ENCODE data around the gene LRRC37A.
"Not testable (repeated sequence)": the region's sequence is repeated elsewhere in the genome, so short reads cannot be mapped to it uniquely, and the experiment has no call there.

Gene LRRC37A

DNA sequence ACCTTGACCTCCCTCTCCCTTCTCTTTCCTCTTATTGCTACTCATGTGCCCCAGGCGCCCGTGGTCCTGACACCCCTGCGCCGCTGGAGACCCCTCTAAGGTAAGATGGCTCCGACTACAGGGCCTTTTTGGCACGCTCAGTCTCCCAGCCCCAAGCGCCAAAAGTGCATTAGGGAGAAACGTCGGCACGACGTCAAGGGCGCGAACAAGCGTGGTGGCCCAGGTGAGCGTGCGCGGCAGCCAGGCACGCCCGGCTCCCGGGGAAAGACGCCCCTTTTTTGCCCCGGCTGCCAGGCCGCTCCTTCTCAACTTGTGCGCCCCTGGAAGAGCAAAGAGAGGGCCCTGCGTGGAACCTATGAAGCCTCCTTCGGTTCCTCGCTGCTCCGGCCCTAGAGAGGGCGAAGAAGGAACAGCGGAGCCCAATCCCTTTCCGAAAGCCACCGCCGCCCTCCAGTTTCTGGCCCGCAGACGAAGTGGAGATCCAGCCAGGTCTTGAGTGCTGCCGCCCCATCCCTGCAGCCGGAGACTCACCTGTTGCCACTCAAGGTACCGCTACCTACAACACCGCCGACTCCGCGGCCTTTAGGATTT, 66.3 kb downstream of the LRRC37A start:
- H3K4me3 Mint-ChIP-seq; H3K9me3 Mint-ChIP-seq; H3K36me3 Mint-ChIP-seq (ENCODE audit: low read depth); H3K4me1 Mint-ChIP-seq (ENCODE audit: low read depth); H3K27ac Mint-ChIP-seq; H3K27me3 Mint-ChIP-seq (ENCODE audit: low read depth); DNase-seq (ENCODE audit: low spot score): not testable (repeated sequence)

DNA sequence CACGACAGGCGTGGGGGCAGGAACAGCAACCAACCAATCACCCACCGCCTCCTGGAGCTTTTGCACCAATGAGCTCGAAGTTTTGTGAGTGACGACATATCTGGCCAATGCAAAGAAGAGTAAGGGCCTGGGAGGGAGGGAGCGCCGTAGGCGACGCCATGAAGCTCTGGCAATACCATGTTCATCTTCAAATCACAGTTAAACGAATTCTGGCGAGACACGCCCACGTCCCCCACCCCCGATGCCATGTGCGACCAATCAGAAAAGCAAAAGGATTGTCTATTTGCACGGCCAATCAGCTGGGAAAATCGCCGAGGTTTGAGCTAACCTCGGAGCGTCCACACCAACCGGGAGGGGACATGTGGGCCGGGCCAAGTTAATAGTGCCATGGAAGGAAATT, 66.8 kb downstream of the LRRC37A start, which contains the start of gene ARL17B:
ARL17B (minus strand) TSS at position 12 of the 400 bp plus-strand sequence. CDS start 3,369 bp downstream, outside the sequence.
- DNase-seq (ENCODE audit: low spot score): peak; percentile 81
- not testable (repeated sequence) for H3K4me3 Mint-ChIP-seq; H3K27me3 Mint-ChIP-seq (ENCODE audit: low read depth); H3K36me3 Mint-ChIP-seq (ENCODE audit: low read depth); H3K27ac Mint-ChIP-seq; H3K4me1 Mint-ChIP-seq (ENCODE audit: low read depth); H3K9me3 Mint-ChIP-seq

DNA sequence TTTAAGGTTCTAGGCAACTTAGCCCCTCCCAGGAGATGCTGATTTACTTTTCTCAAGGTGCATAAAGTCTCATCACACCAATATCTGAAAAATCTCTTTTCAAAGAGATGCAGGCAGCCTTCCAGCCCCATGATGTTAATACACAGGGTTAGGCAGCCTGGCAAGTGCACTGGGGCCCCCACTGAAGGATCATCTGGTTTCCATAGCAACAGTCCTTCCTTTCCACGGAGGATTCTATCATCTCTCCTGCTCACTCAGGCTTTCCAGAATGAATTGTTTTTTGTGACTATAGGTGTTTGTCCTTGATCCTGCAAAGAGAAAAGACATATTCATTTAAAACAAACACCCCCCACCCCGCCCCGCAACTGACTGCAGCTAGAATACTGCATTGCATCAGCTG, 72.6 kb downstream of the LRRC37A start:
- H3K36me3 Mint-ChIP-seq (ENCODE audit: low read depth); H3K27me3 Mint-ChIP-seq (ENCODE audit: low read depth): not testable (repeated sequence)

DNA sequence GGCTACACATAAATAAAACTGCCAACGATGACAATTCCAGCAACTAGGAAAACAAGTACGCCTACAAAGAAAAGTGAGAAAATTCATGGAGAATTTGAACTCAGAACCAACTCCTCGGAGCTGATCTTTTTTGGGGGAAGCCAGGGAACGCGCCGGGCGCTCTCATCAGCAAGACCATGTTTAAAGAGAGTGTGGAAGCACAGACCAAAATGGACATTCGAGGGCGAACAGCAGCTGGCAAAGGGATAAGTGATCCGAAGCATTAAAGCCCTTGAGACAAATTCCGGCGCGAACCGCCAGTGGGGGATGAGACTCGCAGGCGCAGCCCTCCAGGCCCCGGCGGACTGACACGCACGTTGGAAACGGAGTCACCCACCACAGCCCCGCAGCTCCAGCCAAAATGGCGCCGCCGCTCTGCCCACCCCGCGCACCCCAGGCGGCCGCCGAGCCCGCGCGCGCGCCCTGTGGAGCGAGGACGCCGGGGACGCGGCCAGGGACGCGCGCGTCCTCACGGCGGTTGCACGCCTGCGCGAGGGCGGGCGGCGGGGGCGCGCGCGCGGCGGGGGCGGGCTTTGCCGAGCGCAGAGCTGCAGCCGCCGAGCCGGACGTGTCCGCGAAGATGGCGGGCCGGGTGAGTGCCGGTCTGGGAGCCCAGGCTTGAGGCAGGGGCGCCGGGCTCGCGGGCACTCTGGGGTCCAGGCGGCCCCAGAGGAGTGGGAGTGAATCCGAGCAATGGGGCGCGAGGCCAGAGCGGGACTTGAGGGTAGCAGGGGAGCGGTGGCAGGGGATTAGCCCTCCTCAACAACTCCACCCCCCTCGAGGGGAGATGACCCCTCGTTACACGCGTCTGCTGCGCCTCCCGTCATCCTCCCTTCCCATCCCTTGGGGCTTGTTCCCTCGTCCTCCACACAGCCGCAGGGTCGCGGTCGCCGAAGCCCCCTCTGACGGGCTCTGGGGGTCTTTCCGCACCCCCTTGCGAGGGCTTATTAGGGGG, 77.6 kb downstream of the LRRC37A start:
- DNase-seq (ENCODE audit: low spot score); H3K4me3 Mint-ChIP-seq; H3K9me3 Mint-ChIP-seq; H3K27me3 Mint-ChIP-seq (ENCODE audit: low read depth); H3K36me3 Mint-ChIP-seq (ENCODE audit: low read depth); H3K27ac Mint-ChIP-seq; H3K4me1 Mint-ChIP-seq (ENCODE audit: low read depth): not testable (repeated sequence)

More for the DNA sequence above, 72.6 kb downstream of the LRRC37A start:
- DNase-seq (ENCODE audit: low spot score); H3K4me3 Mint-ChIP-seq; H3K9me3 Mint-ChIP-seq; H3K27ac Mint-ChIP-seq; H3K4me1 Mint-ChIP-seq (ENCODE audit: low read depth): not testable (repeated sequence)

DNA sequence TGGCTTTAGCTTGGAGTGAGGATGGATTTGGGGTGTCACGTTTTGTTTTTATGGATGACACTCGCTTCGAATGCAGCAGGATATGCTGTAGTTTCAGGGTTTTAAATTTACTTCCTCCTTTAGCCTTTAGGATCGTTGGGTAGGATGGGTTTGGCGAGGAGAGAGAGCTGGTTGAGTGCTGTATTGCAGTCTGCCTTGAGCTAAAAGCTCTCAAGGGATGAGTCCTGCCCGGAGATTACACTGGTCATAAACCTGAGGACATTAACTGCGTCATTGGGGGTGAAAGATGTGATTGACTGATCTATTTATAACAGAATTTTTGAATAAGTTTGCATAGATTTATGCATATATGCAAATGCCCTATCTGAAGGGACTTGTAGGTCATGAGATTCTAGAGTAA, 78.5 kb downstream of the LRRC37A start:
- not testable (repeated sequence) for H3K4me1 Mint-ChIP-seq (ENCODE audit: low read depth); H3K9me3 Mint-ChIP-seq; H3K4me3 Mint-ChIP-seq; H3K27me3 Mint-ChIP-seq (ENCODE audit: low read depth); H3K27ac Mint-ChIP-seq; DNase-seq (ENCODE audit: low spot score); H3K36me3 Mint-ChIP-seq (ENCODE audit: low read depth)

DNA sequence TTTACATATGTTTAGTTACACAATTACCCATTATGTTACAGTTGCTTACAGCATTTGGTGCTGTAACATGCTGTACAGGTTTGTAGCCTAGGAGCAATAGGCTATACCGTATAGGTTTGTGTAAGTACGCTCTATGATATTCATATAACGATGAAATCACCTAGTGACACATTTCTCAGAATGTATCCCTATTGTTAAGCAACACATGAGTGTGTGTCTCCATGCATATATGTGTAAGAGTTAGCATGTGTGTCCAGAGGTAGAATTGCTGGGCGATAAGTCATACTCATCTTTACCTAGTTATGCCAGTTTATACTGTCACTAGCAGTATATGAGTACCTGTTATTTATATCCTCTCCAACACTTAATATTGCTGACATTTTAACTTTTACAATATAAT, 88.2 kb downstream of the LRRC37A start:
- not testable (repeated sequence) for H3K27me3 Mint-ChIP-seq (ENCODE audit: low read depth); H3K36me3 Mint-ChIP-seq (ENCODE audit: low read depth); H3K4me1 Mint-ChIP-seq (ENCODE audit: low read depth); H3K9me3 Mint-ChIP-seq; H3K4me3 Mint-ChIP-seq; DNase-seq (ENCODE audit: low spot score); H3K27ac Mint-ChIP-seq

DNA sequence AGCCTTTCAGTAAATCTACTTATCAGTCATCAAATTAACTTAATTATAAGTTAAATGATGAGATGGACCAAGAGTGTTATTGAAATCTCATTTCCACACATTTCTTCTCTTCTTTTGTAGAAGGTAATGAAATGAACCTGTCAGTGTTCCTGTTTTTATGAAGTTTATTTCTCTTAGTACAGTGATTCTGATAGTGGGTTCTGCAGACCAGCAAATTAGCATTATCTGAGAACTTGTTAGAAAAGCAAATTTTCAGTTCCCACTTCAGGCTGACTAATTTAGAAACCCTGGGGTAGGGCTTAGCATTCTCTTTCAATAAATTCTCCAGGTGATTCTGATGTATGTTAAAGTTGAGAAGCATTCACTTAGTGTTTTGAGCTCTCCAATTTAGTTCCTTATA, 90.6 kb downstream of the LRRC37A start:
- H3K4me3 Mint-ChIP-seq; H3K4me1 Mint-ChIP-seq (ENCODE audit: low read depth); H3K36me3 Mint-ChIP-seq (ENCODE audit: low read depth); H3K27ac Mint-ChIP-seq; H3K27me3 Mint-ChIP-seq (ENCODE audit: low read depth); H3K9me3 Mint-ChIP-seq; DNase-seq (ENCODE audit: low spot score): not testable (repeated sequence)

Data from T-helper 2 cell treated with Interferon-gamma antibody and Interleukin-4, amounts not matched to agents 5 μg/mL and 100 μg/mL, for 36 hours (primary cell).